Right kidney (tissue), 1 donor: Measurements from ENCODE around the gene WWP2.
"Not testable (repeated sequence)": the region's sequence is repeated elsewhere in the genome, so short reads cannot be mapped to it uniquely, and the experiment has no call there.

Source experiments
- DNase-seq: peaks from one replicate; pipeline ENCODE4 v3.0.0-alpha.2; 2016

Gene WWP2

DNA sequence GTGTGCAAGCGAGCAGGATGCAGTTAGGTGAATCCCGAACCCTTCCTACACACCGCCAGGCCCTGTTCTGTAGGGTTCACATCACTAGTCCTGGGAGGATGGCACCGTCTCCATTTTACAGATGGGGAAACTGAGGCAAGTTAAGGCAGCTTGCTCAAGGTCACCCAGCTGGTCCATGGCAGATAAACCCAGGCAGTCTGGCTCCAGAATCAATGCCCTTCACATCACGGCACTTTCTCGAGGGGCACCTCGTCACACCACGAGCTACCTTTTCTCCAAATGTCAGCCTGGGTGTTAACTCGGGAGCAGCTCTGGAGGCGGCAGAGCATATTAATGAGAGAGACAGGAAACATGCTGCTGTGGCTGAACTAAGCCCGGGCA lies 16.9 kb upstream of the WWP2 start:
- no peak for DNase-seq

DNA sequence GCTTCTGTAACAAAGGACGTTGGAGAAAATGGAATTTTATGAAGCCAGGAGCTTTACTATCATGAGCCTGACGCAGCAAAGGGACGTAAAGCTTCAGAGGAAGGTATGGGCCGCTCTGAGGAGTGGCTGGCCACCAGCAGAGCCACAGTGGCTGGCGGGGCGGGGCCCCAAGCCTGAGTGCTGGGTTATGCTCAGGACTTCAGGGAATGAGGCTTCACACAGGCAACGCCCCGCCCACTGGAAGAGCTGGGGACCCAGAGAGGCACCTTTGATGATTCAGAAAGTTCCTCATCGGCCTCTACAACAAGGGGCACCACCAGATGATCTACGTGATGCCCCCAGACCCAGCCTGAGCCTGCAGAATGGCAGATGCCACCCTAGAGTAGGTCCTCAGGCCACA lies 16.2 kb upstream of the WWP2 start:
- no peak for DNase-seq

DNA sequence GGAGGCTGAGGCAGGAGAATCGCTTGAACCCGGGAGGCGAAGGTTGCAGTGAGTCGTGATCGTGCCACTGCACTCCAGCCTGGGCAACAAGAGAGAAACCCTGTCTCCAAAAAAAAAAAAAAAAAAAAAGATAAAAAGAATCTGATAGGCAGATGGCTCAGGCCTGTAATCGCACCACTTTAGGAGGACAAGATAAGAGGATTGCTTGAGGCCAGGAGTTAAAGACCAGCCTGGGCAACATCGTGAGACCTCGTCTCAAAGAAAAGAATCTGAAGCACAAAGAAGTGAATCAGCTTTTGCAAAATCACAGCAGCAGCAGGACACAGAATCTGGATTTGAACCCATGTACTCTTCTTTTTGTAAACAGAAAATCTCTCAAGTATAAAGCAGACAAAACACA lies 15.0 kb upstream of the WWP2 start:
- DNase-seq = no peak

DNA sequence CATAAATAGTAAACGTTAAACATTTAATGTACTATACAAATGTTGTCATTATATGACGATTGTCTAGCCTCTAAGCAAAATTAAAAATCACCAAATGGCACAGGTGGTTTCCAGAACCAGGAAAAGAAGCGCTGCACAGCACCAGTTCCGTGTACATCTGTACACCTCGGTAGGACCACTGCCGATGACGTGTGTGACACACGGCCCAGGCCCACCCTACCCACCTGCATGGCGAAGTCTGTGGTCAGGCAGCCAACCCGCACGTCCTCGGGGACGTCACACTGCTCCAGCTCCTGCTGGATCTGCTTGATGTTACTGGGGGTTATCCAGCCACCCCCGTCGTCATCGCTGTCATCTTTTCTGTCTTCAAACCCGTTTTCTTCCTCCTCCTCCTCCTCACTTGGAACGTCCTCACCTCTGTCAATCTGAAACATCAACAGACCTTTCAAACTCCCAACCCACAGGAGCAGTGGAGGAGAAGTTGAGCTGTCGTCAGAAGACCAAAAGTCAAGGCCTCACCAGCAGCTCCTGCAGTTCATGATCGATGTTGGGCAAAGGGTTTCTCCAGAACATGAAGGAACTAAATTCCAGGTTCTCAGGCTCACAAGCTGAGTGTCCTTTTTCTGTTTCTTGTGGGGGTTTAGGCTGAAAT lies 13.3 kb upstream of the WWP2 start:
- DNase-seq = no peak

DNA sequence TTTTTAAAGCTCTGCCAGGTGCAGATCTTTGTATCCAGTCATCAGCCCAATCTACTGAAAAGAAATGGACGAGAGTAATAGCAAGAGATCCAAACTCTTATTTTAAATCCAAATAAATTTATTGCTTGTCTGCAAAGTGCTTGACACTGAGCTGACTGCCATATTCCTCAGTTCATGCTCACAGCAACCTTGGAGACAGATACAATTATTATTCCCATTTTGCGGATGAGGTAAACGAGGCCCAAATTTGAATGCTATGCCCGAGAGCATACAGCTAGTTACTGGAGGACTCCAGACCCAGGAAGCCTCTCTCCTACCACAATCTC lies 8.0 kb upstream of the WWP2 start:
- no peak for DNase-seq

DNA sequence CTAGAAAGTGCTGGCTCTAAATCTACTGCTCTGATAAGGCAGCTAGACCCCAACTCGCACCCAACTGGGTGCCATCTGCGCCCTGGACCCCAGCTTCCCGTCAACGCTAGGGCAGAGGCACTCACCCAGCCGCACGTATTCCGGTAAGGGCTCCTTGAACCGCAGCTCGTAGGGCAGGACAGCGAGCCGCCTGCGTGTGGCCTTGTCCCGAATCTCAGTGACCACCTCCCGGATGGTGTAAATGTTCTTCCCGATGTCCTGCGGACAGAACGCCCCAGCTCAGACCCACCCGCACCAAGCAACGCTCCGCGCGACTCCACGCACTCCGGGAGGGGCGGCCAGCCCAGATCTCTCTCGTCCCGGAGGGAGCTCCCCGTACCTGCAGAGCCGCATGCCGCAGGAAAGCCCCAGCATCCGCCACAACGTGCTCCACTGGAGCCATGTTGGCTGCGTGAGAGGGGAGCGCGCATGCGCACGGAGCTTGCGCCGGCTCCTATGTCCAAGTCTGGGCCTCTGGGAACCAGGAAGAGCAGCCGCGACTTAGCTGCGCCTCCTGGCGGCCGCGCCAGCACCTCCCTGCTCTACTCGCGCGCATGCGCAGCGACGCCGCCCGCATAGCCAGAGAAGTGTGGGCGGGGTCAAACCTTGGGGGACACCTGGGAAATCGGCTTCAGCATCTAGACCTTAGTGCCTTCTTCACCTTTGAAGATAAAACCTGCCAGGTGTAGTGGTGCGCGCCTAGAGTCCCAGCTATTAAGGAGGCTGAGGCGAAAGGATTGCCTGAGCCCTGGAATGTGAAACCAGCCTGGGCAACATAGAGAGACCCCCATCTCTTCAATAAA lies 7.4 kb upstream of the WWP2 start, which contains the start of gene NOB1:
Gene NOB1 (minus strand): TSS at position 458 of the 842 bp plus-strand sequence. CDS start 16 bp downstream, at position 442.
- peak; percentile 93 for DNase-seq

DNA sequence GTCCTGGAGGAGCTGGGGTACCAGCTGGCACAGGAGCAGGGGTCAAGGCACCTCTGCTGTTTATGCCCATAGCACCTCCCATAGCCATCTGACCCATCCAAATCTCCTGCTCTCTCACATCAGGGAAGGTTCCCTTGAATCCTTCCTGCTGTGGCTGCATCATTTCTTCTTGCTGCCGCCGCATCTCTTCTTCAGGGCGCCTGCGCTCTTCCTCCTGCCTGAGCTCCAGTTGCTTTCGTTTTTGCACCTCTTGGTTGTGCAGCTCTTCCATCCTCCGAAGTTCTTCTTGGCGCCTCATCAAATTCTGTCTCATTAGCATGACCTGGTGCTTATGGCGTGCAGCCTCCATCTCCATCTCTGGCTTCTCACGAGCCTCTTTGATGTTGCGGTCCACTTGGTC lies 5.4 kb upstream of the WWP2 start:
- DNase-seq = no peak

DNA sequence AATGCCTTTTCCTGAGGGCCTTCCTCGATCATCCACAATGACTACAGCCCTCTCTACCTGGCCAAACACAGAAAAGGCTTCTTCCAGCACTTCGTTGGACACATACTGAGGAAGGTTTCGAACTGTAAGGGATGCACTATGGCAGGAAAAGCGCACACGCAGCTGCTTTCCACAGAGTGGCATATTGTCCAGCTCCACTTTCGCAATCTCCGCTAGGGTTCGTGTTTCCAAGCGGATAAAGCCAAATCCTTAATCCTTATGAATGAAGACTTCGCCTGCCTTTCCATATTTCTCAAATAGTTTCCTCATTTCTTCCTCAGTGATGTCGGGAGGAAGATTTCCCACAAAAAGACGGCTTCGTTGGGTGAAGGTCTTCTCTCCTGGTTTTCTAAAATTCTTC lies 4.8 kb upstream of the WWP2 start:
- DNase-seq = not testable (repeated sequence)

DNA sequence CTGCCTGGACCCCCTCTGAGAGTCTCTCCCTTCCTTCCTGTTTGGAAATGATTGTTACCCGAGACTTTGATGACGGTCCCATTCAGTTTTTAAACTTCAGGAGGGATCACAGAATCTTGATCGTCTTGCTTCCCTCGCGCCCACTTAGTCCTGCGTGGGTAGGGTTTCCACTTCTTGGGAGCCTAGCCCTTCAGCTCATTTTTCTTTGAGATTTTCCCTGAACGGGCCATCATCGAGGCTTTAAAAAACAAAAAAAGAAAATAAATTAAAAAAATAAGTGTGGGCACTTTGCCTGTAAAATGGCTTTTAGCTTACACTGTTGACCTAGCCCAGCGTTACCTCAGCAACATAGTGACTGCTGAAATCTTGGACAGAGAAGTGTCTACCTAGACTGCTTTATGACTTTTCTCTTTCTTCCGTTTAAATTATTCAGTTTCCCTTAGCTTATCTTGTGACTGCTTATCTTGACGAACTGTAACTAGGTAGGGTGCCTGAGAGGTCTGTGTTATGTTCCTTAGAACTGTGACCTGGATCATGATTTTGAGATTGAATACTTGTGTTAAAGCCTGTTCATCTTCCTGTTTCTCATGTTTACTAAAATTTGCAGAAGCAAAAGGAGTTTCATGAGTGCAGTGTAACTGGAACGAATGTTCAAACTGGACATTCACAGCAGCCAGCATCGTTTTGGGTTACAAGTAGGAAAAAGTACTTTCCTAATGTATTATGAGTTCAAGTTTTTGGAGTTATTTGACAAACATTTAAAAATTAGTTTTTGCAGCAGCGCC lies 874 bp downstream of the WWP2 start:
- DNase-seq = no peak

DNA sequence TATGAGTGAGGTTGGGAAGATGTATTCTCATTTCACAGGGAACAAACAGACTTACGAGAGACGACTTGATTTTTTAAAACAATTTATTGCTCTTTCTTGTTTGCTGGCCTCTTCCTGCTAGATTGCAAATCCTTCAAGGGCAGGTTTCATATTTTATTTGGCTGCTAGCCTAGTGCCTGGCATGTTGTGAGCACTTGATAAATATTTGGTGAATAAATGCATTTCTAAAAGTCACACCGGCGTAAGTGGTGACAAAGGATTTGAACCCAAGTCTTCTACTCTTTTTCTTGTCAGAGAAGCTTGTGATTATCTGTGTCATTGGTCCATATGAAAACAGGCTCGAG lies 1.4 kb downstream of the WWP2 start:
- DNase-seq = no peak

DNA sequence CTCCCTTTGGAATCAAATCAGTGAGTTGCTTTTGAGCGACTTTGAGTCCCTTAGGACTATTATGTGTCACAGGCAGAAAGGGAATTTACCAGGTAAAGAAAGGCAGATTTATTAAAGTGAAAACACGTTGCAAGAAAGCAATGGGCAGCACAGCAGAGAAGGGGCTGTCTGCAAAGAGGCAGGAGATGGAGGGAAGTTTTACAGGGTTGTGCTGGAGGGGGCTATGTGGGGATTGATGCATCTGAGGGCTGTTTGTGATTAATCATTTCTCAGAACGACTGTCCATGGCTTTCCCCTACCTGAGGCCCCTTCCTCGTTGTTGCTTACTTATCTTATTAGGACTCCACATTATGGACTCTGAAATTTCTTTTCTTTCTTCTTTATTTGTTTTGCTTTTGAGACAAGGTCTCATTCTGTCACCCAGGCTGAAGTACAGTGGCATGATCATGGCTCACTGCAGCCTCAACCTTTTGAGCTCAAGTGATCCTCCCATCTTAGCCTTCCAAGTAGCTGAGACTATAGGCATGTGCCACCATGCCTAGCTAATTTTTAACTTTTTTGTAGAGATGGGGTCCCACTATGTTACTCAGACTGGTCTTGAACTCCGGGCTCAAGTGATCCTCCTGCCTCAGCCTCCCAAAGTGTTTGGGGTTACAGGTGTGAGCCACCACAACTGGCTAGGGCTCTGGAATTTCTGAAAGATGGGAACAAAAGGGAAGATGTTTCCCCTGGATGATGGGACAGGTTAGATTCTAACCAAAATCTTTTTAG lies 5.5 kb downstream of the WWP2 start:
- DNase-seq = no peak

DNA sequence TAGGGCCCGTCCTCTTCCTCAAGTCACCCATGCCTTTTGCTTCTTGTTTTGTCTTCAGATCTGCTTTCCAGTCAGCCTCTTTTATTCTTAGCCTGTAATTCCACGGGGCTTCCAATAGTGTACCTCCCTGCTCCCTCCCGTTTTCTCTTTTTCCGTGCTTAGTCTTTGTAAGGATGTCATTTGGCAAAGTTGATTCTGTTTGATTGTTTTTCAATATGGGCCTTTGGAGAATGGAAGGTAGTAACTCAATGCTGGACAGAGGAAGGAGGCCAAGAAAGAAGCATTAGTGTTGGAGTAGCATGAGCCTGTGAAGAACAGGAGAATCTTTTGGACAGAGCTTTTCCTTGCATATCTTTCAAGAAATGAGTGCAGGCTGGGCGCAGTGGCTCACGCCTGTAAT lies 6.5 kb downstream of the WWP2 start:
- DNase-seq = no peak

DNA sequence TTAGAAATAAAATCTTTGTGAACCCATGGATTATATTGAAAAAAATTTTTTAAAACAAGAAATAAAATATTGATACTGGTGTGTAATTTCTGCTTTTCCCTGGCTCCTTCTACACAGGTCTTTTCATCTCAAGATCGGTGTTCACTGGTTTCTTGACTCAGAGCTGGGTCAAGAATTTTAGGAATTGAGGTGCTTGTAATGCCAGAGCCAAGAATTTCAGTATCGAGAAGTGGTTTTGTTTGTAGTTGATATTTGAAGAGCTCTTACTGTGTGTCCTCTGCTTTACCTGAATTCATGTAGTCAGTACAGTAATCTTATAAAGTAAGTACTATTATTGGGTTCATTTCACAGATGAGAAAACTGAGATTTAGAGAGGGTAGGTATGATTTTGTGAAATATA lies 7.3 kb downstream of the WWP2 start:
- DNase-seq = no peak

DNA sequence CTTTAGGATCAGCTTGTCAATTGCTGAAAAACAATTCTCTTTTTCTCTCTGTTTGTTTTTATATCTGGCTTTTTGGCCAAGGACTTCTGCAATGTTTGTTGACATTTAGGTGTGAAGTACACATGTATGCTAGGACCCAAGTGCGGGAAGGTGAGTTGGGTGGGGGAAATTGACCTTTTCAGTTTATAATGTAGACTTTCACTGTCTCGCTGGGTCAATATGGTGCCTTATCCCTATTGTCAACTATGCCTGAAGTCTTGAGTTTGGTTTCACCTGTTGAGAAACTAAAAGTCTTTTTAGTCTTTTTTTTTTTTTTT lies 9.5 kb downstream of the WWP2 start:
- no peak for DNase-seq

DNA sequence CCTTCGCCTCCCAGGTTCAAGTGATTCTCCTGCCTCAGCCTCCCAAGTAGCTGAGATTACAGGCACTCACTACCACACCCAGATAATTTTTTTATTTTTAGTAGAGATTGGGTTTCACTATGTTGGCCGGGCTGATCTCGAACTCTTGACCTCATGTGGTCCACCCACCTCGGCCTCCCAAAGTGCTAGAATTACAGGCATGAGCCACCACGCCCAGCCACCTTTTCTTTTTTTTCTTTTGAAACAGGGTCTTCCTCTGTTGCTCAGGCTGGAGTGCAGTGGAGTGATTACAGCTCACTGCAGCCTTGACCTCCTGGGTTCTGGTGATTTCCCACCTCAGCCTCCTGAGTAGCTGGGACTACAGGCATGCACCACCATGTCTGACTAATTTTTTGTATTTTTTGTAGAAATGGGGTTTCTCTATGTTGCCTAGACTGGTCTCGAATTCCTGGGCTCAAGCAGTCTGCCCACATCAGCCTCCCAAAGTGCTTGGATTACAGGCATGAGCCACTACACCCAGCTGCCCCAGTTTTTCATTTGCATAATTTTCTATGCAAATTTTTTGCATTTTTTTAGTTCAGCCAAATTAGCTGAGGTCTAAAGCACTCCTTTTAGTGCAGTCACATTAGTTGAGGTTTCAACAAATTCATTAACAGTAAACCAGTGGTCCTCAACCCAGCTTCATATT lies 11.3 kb downstream of the WWP2 start:
- no peak for DNase-seq

DNA sequence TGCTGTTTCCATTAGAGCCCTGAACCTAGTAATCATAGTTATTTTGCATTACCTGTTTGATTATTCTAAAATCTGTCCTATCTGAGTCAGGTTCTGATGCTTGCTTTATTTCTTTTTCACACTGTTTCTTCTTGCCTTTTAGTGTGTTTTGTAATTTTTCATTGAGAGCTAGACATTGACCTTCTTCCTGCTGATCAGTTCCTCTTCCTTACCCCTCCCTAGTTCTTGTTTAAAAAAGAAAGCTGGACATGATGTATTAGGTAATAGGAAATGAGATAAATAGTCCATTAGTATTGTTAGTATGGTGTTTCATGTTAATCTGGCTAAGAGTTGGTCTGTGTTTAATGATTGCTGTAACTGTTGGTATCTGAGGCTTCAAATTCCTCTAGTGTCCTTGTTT lies 13.4 kb downstream of the WWP2 start:
- DNase-seq = no peak

DNA sequence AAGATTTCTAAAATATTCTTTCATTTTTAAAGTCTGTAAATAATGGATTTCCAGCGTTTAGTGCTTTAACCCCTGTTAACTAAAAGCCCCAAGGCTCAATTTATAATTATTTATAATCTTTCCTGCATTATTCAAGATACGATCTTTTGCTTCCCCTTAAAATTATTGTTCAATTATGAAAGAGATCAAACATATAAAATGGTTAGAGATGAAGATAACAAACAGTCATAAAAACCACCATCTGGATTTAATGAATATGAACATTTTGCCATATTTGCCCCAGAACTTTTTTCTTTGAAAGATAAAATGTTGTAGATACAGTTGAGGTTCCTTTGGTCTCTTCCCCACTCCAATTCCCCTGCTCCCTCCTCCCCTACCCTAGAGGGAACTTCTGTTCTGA lies 17.6 kb downstream of the WWP2 start:
- DNase-seq = no peak

DNA sequence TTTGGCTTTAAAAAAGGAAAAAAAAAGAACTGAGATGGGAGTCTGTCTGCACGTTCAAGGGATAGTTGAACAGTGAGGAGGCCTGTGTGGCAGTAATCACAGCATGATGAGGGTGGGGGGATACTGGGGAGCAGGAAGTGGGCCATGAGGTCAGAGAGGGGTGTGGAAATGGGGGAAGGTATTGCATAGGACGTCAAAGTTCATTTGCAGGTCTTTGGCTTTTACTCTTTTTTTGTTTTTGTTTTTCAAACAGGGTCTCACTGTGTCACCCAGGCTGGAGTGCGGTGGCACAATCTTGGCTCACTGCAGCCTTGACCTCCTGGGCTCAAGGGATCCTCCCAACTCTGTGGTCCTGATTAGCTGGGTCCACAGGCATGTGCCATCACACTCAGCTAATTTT lies 19.0 kb downstream of the WWP2 start:
- no peak for DNase-seq

DNA sequence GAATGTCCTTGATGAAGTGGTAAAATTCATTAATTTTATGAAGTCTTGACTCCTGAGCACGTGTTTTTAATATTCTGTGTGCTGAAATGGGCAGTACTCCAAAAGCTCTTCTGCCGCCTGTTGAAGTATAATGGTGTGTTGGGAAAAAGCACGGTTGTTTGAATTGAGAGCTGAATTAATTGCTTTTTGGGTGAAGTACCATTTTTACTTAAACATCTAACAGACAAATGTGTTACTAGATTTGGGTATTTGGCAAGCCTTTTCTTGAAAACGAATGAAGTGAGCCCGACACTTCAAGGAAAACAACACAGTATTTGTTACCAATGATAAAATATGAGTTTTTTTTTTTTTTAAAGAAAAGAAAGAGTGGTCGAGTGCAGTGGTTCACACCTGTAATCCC lies 22.5 kb downstream of the WWP2 start:
- DNase-seq = no peak

DNA sequence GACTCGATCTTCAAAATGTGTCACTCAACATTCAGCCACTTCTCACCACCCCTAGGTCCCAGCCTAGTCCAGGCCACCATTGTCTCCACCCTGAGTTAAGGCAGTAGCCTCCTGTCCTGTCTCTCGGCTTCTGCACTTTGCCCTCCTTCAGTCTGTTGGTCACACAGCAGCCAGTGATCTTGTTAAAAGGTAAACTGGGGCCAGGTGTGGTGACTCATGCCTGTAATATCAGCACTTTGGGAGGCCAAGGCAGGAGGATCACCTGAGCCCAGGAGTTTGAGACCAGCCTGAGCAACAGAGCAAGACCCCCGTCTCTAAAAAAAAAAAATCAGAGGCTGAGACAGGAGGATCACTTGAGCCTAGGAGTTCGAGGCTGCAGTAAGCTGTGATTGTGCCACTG lies 25.8 kb downstream of the WWP2 start:
- no peak for DNase-seq

DNA sequence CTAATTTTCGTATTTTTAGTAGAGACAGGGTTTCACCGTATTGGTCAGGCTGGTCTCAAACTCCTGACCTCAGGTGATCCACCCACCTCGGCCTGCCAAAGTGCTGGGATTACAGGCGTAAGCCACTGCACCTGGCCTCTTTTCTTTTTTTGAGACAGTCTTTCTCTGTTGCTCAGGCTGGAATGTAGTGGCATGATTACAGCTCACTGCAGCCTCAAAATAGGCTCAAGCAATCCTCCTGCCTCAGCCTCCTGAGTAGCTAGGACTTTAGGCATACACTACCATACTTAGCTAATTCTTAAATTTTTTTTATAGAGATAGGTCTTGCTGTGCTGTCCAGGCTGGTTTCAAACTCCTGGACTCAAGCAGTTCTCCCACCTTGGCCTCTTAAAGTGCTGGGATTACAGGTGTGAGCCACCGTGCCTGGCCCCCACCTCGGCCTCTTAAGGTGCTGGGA lies 29.3 kb downstream of the WWP2 start:
- DNase-seq = not testable (repeated sequence)

DNA sequence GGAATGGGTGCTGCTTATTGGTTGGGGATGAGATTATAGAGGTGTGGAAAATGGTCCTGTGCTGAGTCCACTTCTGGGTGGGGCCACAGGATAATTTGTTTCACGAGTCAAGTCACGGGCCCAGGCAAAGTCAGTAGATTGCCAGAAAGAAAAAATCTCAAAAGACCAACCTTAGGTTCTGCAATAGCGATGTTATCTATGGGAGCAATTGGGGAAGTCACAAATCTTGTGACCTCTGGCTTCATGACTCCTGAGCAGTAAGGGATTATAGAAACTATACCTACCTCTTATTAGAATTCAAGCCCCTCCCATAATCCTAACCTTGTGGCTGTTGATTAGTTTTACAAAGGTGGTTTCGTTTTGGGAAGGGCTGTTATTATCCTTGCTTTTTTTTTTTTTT lies 31.4 kb downstream of the WWP2 start:
- DNase-seq = no peak
